Measurements from ENCODE around the gene CDK19. TPM values are rescaled to one million over a fixed set of nuclear protein-coding genes. Genes with fewer than 3 reads are reported as not detected.

CDK19 gene
- total and polyA plus RNA-seq, 2 of the 4 experiments (the other 2 are of a cell fraction) = 6.0 to 6.8 TPM

GRCh38 chr6:110589865-110590513 lies 225.3 kb downstream of the CDK19 start:
- CTCF ChIA-PET = no interaction called here
- no TSS peak for BruUV-seq (replicated peaks)

More at GRCh38 chr6:110589865-110590513, 225.3 kb downstream of the CDK19 start:
- no peak overlapping the region for H2BK20ac ChIP-seq (ENCODE audit: low read depth, low read length)
- 100% methylated on average over 1 of the region's 6 CpGs; no CpG with 5 or more reads in 1 of the 2 experiments for WGBS, 2 experiments (ENCODE audit: extremely low coverage in 2 of 2, insufficient read length in 1 of 2)
- H3K36me3 ChIP-seq (ENCODE audit: control insufficient read depth, insufficient read depth, low read length) = no peaks in the 10 kb centered on the region
- H3K4me1 ChIP-seq (ENCODE audit: control insufficient read depth, insufficient read depth, low read length) = peaks cover 2% of the 10 kb centered on the region
- H3K4ac ChIP-seq (ENCODE audit: low read depth, low read length) = no peak overlapping the region
- no peak overlapping the region for H3K9ac ChIP-seq (ENCODE audit: low read depth, low read length)
- no peak overlapping the region for H4K5ac ChIP-seq (ENCODE audit: low read depth, low read length)
- no peak overlapping the region for H3K18ac ChIP-seq (ENCODE audit: low read depth, low read length)
- DNase-seq (no peak), ATAC-seq (ENCODE audit: low read depth) (no peak)
- H2BK15ac ChIP-seq (ENCODE audit: low read depth, low read length) = no peak overlapping the region
- no peak overlapping the region for H3K4me3 ChIP-seq (ENCODE audit: insufficient read depth, low read depth, low read length)
- H3K4me2 ChIP-seq (ENCODE audit: low read depth, low read length) = no peak overlapping the region
- H2BK120ac ChIP-seq (ENCODE audit: low read depth, low read length) = no peak overlapping the region
- no peaks in the 10 kb centered on the region for H3K79me1 ChIP-seq (ENCODE audit: low read depth in 1 of 2, low read length in 2 of 2)
- no peak overlapping the region for H3K23ac ChIP-seq (ENCODE audit: low read depth, low read length)
- POLR2A ChIA-PET (ENCODE audit: unreplicated experiment) = interaction anchor here (0.5 to 0.7 kb wide), 2 partner anchors 13 to 18 kb away, joined by 3 read pairs; no protein-coding TSS in a partner anchor
- no peaks in the 10 kb centered on the region; the same call in 1 of the 2 replicates for H3K9me1 ChIP-seq (ENCODE audit: insufficient read depth, low read length)
- in situ Hi-C loops (cut with MboI; ENCODE audit: low sequenced_read_pairs) (no loop called here), dilution Hi-C loops (cut with HindIII; ENCODE audit: low sequenced_read_pairs, unreplicated experiment) (no loop called here), intact Hi-C loops (cut with micrococcal nuclease) (no loop called here)
- H2AFZ ChIP-seq (replicated peaks; ENCODE audit: low read length, poor library complexity) = peak overlapping the region; percentile 25
- no peak overlapping the region for H4K91ac ChIP-seq (ENCODE audit: insufficient read depth, low read depth, low read length)
- H2AK9ac ChIP-seq (replicated peaks; ENCODE audit: low read depth, low read length, poor library complexity) = no peak overlapping the region
- H2AK5ac ChIP-seq (ENCODE audit: low read depth, low read length) = no peak overlapping the region
- H4K8ac ChIP-seq (ENCODE audit: low read depth in 2 of 2, low read length in 2 of 2) = no peak overlapping the region
- H3K14ac ChIP-seq (replicated peaks; ENCODE audit: low read depth, low read length) = no peak overlapping the region
- no peaks in the 10 kb centered on the region for H3K9me3 ChIP-seq (ENCODE audit: control insufficient read depth, insufficient read depth, low read length)
- no peak overlapping the region for H3K56ac ChIP-seq (ENCODE audit: extremely low read depth, insufficient read depth, low read length)
- H4K20me1 ChIP-seq (ENCODE audit: insufficient read depth, low read length) = no peaks in the 10 kb centered on the region
- no peak overlapping the region for H3K27ac ChIP-seq (ENCODE audit: insufficient read depth, low read length)
- TF ChIP-seq NFE2L2 (IDR thresholded peaks at IDR 0.05; ENCODE audit: low read depth, low read length) (no peak), RCOR1 (IDR thresholded peaks at IDR 0.05; ENCODE audit: insufficient replicate concordance, low read length) (no peak), MAZ (IDR thresholded peaks at IDR 0.05; ENCODE audit: borderline replicate concordance, low read depth, low read length) (no peak), FOS (IDR thresholded peaks at IDR 0.05; ENCODE audit: low read depth, low read length) (no peak), RAD21 (IDR thresholded peaks at IDR 0.05; ENCODE audit: low read length) (no peak), USF2 (IDR thresholded peaks at IDR 0.05; ENCODE audit: low read depth, low read length) (no peak), MAFK (IDR thresholded peaks at IDR 0.05; ENCODE audit: low read depth, low read length) (no peak), CHD1 (IDR thresholded peaks at IDR 0.05; ENCODE audit: low read depth, low read length) (no peak), SMC3 (IDR thresholded peaks at IDR 0.05; ENCODE audit: low read depth, low read length) (no peak), MXI1 (IDR thresholded peaks at IDR 0.05; ENCODE audit: borderline replicate concordance, low read depth, low read length) (no peak)
- TF ChIP-seq, protein P1, sequence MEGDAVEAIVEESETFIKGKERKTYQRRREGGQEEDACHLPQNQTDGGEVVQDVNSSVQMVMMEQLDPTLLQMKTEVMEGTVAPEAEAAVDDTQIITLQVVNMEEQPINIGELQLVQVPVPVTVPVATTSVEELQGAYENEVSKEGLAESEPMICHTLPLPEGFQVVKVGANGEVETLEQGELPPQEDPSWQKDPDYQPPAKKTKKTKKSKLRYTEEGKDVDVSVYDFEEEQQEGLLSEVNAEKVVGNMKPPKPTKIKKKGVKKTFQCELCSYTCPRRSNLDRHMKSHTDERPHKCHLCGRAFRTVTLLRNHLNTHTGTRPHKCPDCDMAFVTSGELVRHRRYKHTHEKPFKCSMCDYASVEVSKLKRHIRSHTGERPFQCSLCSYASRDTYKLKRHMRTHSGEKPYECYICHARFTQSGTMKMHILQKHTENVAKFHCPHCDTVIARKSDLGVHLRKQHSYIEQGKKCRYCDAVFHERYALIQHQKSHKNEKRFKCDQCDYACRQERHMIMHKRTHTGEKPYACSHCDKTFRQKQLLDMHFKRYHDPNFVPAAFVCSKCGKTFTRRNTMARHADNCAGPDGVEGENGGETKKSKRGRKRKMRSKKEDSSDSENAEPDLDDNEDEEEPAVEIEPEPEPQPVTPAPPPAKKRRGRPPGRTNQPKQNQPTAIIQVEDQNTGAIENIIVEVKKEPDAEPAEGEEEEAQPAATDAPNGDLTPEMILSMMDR (conservative IDR thresholded peaks at IDR 0.05; ENCODE audit: low read depth, low read length) = no peak
- H3K27me3 ChIP-seq (ENCODE audit: control insufficient read depth, insufficient read depth, low read length) = no peaks in the 10 kb centered on the region
- no peak overlapping the region for H2BK5ac ChIP-seq (ENCODE audit: low read depth, low read length, poor library complexity, severe bottlenecking)

Data from IMR-90 (cell line).